Heart left ventricle (tissue), 16 donors: ENCODE measurements around the gene MIB2. TPM values are rescaled to one million over a fixed set of nuclear protein-coding genes. Genes with fewer than 3 reads are reported as not detected.

Experiments used
- ATAC-seq, 4 donors: fragments of 200-7000 bp; cut with Tn5 transposase; one replicate each; pipeline ENCODE4 v1.9.1; 2020 to 2022; ENCODE audit warnings: moderate library complexity in 4 of 4, mild to moderate bottlenecking in 3 of 4, moderate number of reproducible peaks in 1 of 4
- DNase-seq, 5 donors: peaks; one replicate each; pipeline ENCODE4 v3.0.0-alpha.2; 2020
- H3K27ac ChIP-seq, 12 donors: fragments of 200-600 bp; sonication (generic) in 4 of 12; one replicate each; pipeline versions ENCODE4 v1.5.0 to v1.8.0; 2016 to 2022; ENCODE audit warnings: mild to moderate bottlenecking in 2 of 12
- H3K27me3 ChIP-seq, 9 donors: fragments of 200-600 bp; sonication (generic) in 2 of 9; one replicate each; pipeline versions ENCODE4 v1.5.1 to v1.8.0; 2016 to 2022; ENCODE audit warnings: mild to moderate bottlenecking in 3 of 9
- H3K36me3 ChIP-seq, 9 donors: fragments of 200-600 bp; sonication (generic) in 2 of 9; one replicate each; pipeline versions ENCODE4 v1.5.0 to v1.8.0; 2018 to 2022; ENCODE audit warnings: mild to moderate bottlenecking in 2 of 9
- H3K4me1 ChIP-seq, 12 donors: fragments of 200-600 bp; sonication (generic) in 4 of 12; one replicate each; pipeline versions ENCODE4 v1.5.0 to v1.8.0; 2016 to 2022; ENCODE audit warnings: mild to moderate bottlenecking in 3 of 12
- H3K4me3 ChIP-seq, 12 donors: fragments of 200-600 bp; sonication (generic) in 4 of 12; one replicate each; pipeline versions ENCODE4 v1.5.0 to v1.8.0; 2017 to 2022; ENCODE audit warnings: mild to moderate bottlenecking in 9 of 12, moderate library complexity in 4 of 12
- H3K9me3 ChIP-seq, 12 donors: fragments of 200-600 bp; sonication (generic) in 4 of 12; one replicate each; pipeline versions ENCODE4 v1.5.0 to v1.8.0; 2016 to 2022; ENCODE audit warnings: mild to moderate bottlenecking in 1 of 12
- POLR2A ChIP-seq, 2 donors: fragments of 450-650 bp; IDR thresholded peaks; one replicate each; pipeline ENCODE4 v1.6.1; 2017; ENCODE audit warnings: antibody characterized with exemption in 2 of 2, mild to moderate bottlenecking in 2 of 2, moderate library complexity in 2 of 2
- WGBS, 4 donors: extraction: QIAGEN DNeasy Blood & Tissue Kit in 2 of 4; methylation state at CpG; one replicate each; pipeline versions ENCODE4 v1.1.5 to v1.1.7; 2013 to 2018; 5-methylcytosine and 5-hydroxymethylcytosine counted together
- intact Hi-C, 10 donors: fragments of 100-400 bp; cut with DNase I; formaldehyde crosslinking; loops; one replicate each; pipeline versions ENCODE4 v1.11.1 to v1.14.2; 2022
- polyA plus RNA-seq, 2 donors: library from polyadenylated mRNA; stranded (reverse); fragments of 200-250 nt; gene quantifications; one replicate each; pipeline ENCODE4 v1.2.3, GENCODE V29; 2013
- total RNA-seq, 9 donors: library from RNA; depleted of rRNA in 2 of 9; stranded (reverse); fragments of >200 nt in 2 of 9; fragmentation: NEBNext Ultra II Directional in 3 of 9; extraction: Animal tissue kit (Norgen Biotek cat#: 25700) in 3 of 9; gene quantifications; one replicate each; pipeline versions ENCODE4 v1.1.0 to v1.2.4, GENCODE V29; 2016 to 2023
- TF ChIP-seq, protein P1 (sequence below), 12 donors: fragments of 200-600 bp; sonication (generic) in 4 of 12; IDR thresholded peaks; one replicate each; pipeline versions ENCODE4 v1.5.0 to v1.8.0; 2018 to 2022; ENCODE audit warnings: antibody characterized with exemption in 12 of 12, mild to moderate bottlenecking in 5 of 12
- donor health status: ischemic (EF 13 %, LVEDD 7.1; RV severe dilation, severe dysfunction).
- donor health status: healthy with polysubstance abuse.
- donor health status: DM: no; HTN: yes; CAD: no.
- donor health status: DM: no; HTN: no; CAD: no.
- donor health status: ischemic (EF 25% LVEDD 6.9; RV normal size, moderate dysfunction).
- donor health status: ischemic (EF 25% LVEDD 5.7; RV mildly dilated, moderate dysfunction).
- donor health status: healthy.
- donor health status: DM: yes; HTN: yes; CAD: no.
- donor health status: ischemic (EF 35%, LVEDD 5.7; RV mildly dilated, moderate dysfunction).
- donor health status: nonischemic (EF 11% LVEDD 7.7; RV severe dilation, severe dysfunction).
- donor health status: DM: yes; HTN: yes; CAD: no.
- donor health status: PGD.
- donor health status: ischemic (EF 29% LVEDD 5.4; RV normal size, mild dysfunction).
- donor health status: nonischemic (EF 23%, LVEDD 6.1; RV moderate dilation, normal function).

The MIB2 gene
- total and polyA plus RNA-seq, 11 donors, result 40.7 to 121 (median 76.3) TPM

DNA sequence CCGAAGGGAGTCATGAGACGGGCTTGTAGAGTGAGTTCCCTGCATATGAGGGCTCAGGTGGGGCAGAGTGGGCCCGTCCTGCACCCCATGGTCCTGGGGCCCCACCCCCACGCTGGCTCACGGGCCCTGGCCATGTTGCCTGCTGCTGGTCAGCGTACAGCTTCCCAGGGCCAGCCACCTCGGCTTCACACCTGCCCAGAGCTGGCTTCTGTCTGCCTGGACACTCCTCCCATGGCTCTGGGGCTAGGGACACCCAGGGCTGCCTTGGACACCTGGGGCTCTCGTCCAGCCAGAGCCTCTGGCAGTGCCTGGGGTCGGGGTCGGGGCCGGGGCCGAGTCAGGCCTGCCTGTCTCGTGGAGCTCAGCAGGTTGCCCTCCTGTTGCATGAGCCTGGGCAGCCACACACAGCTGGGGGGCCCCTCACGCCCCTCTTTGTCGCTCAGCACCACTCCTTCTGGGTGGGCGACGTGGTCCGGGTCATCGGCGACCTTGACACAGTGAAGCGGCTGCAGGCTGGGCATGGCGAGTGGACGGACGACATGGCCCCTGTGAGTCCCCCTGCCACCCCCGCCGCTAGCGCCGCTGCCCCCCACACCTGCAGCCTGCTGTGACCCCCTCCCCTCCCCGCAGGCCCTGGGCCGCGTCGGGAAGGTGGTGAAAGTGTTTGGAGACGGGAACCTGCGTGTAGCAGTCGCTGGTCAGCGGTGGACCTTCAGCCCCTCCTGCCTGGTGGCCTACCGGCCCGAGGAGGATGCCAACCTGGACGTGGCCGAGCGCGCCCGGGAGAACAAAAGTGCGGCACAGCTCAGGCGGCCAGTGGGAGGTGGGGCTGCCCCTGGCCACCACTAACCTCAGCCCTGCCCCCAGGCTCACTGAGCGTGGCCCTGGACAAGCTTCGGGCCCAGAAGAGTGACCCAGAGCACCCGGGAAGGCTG lies 11.2 kb downstream of the MIB2 start:
- Histone ChIP-seq H3K27me3 (peaks cover 0 to 21% (median 6%) of the 10 kb centered on the region in 9 donors), H3K9me3 (no peaks in the 10 kb centered on the region), H3K4me1 (peaks cover 0 to 41% (median 9%) of the 10 kb centered on the region in 12 donors), H3K27ac (peak overlapping the region in 5 of 12 donors; percentile 9 to 78 (median 76)), H3K4me3 (no peak overlapping the region), H3K36me3 (peaks cover 0 to 42% (median 12%) of the 10 kb centered on the region in 9 donors)
- DNase-seq (peak in 2 of 5 donors; percentile 28 to 62), ATAC-seq (no peak)
- TF ChIP-seq, protein P1, sequence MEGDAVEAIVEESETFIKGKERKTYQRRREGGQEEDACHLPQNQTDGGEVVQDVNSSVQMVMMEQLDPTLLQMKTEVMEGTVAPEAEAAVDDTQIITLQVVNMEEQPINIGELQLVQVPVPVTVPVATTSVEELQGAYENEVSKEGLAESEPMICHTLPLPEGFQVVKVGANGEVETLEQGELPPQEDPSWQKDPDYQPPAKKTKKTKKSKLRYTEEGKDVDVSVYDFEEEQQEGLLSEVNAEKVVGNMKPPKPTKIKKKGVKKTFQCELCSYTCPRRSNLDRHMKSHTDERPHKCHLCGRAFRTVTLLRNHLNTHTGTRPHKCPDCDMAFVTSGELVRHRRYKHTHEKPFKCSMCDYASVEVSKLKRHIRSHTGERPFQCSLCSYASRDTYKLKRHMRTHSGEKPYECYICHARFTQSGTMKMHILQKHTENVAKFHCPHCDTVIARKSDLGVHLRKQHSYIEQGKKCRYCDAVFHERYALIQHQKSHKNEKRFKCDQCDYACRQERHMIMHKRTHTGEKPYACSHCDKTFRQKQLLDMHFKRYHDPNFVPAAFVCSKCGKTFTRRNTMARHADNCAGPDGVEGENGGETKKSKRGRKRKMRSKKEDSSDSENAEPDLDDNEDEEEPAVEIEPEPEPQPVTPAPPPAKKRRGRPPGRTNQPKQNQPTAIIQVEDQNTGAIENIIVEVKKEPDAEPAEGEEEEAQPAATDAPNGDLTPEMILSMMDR (IDR thresholded peaks at IDR 0.05), result no peak
- TF ChIP-seq POLR2A (IDR thresholded peaks at IDR 0.05), result no peak
- intact Hi-C loops, result no loop called here
- WGBS, 4 donors, result 91 to 94% (median 92%) methylated on average over 21 to 48 of the region's 48 CpGs

DNA sequence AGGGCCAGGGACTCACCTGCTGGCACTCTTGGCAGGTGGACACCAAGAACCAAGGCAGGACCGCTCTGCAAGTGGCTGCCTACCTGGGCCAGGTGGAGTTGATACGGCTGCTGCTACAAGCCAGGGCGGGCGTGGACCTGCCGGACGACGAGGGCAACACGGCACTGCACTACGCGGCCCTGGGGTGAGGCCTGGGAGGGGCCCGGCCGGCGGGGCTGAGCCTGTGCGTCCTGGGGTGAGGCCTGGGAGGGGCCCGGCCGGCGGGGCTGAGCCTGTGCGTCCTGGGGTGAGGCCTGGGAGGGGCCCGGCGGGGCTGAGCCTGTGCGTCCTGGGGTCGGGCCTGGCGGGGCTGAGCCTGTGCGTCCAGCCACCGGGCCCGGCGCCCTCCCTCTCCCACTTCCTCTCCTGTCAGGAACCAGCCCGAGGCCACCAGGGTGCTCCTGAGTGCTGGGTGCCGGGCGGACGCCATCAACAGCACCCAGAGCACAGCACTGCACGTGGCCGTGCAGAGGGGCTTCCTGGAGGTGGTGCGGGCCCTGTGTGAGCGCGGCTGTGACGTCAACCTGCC lies 12.0 kb downstream of the MIB2 start:
- H3K36me3 ChIP-seq, result peaks cover 0 to 42% (median 12%) of the 10 kb centered on the region in 9 donors
- H3K4me3 ChIP-seq, result no peak overlapping the region
- TF ChIP-seq POLR2A (IDR thresholded peaks at IDR 0.05), result no peak
- TF ChIP-seq, protein P1 (IDR thresholded peaks at IDR 0.05), result no peak
- DNase-seq (peak in 2 of 5 donors; percentile 27 to 65), ATAC-seq (no peak)
- no peak overlapping the region for H3K27ac ChIP-seq
- 77 to 86% (median 82%) methylated on average over 11 to 37 of the region's 37 CpGs for WGBS, 4 donors
- H3K4me1 ChIP-seq, result peaks cover 0 to 43% (median 11%) of the 10 kb centered on the region in 12 donors
- no peaks in the 10 kb centered on the region for H3K9me3 ChIP-seq
- intact Hi-C loops, result no loop called here
- peaks cover 0 to 29% (median 8%) of the 10 kb centered on the region in 9 donors for H3K27me3 ChIP-seq

DNA sequence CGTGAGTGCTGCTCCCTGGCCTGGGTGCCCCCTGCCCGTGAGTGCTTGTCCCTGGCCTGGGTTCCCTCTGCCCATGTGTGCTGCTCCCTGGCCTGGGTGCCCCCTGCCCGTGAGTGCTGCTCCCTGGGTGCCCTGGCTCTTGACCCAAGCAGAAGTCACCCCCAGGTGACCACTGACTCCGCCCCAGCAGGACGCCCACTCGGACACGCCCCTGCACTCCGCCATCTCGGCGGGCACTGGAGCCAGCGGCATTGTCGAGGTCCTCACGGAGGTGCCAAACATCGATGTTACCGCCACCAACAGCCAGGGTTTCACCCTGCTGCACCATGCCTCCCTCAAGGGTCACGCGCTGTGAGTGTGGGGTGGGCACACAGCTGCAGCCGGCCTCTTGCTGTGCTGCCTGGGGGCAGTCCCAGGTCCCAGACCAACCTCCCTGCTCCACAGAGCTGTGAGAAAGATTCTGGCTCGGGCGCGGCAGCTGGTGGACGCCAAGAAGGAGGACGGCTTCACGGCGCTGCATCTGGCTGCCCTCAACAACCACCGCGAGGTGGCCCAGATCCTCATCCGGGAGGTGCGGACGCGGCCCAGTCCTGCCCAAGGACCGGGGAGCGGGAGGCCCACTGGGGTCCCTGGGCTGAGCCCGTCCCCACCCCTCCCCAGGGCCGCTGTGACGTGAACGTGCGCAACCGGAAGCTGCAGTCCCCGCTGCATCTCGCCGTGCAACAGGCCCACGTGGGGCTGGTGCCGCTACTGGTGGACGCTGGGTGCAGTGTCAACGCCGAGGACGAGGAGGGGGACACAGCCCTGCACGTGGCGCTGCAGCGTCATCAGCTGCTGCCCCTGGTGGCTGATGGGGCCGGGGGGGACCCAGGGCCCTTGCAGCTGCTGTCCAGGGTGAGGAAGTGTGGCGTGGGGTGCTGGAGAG lies 12.8 kb downstream of the MIB2 start:
- ATAC-seq (no peak), DNase-seq (peak in 3 of 5 donors; percentile 16 to 68 (median 31))
- H3K4me1 ChIP-seq, result peaks cover 0 to 42% (median 11%) of the 10 kb centered on the region in 12 donors
- peak overlapping the region in 1 of 12 donors; percentile 44 for H3K4me3 ChIP-seq
- intact Hi-C loops, result no loop called here
- TF ChIP-seq POLR2A (IDR thresholded peaks at IDR 0.05), result no peak
- TF ChIP-seq, protein P1 (IDR thresholded peaks at IDR 0.05), result no peak
- no peaks in the 10 kb centered on the region for H3K9me3 ChIP-seq
- H3K27me3 ChIP-seq, result peaks cover 0 to 29% (median 8%) of the 10 kb centered on the region in 9 donors
- H3K36me3 ChIP-seq, result peaks cover 0 to 42% (median 12%) of the 10 kb centered on the region in 9 donors
- WGBS, 4 donors, result 93 to 95% (median 94%) methylated on average over 26 to 53 of the region's 53 CpGs
- no peak overlapping the region for H3K27ac ChIP-seq
